C4-2B (cell line): Measurements from ENCODE around the gene TLN1.

ENCODE experiments used
- H3K27ac ChIP-seq: fragments of 450-650 bp; 2 replicates; pipeline ENCODE4 v1.5.1; 2017
- CTCF ChIP-seq: fragments of 450-650 bp; conservative IDR thresholded peaks from 2 replicates; pipeline ENCODE4 v1.5.1; 2017; ENCODE audit warnings: mild to moderate bottlenecking
- ZFX ChIP-seq: fragments of 450-650 bp; IDR thresholded peaks from 2 replicates; pipeline ENCODE4 v1.6.1; 2017

The TLN1 gene

DNA sequence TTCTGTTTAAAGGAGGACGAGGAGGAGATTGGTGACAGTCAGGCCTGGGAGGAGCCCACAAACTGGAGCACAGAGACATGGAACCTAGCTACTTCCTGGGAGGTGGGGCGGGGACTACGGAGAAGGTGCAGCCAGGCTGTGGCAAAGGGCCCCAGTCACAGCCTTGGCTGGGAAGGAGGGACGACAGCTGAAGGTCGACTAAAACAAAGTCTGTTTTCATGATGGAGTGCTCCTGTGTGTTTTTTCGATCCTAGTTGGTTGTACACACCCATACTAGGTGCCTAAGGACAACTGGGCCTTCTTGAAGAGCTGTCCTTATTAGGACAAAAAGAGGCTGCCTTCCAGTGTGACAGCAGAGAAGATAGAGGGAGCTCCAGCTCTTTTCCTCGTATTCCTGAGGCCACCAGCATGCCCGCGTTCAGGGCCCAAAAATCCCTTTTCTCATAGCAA, 71.0 kb downstream of the TLN1 start:
- TF ChIP-seq CTCF (no peak), ZFX (no peak)
- H3K27ac ChIP-seq = no peak overlapping the region

DNA sequence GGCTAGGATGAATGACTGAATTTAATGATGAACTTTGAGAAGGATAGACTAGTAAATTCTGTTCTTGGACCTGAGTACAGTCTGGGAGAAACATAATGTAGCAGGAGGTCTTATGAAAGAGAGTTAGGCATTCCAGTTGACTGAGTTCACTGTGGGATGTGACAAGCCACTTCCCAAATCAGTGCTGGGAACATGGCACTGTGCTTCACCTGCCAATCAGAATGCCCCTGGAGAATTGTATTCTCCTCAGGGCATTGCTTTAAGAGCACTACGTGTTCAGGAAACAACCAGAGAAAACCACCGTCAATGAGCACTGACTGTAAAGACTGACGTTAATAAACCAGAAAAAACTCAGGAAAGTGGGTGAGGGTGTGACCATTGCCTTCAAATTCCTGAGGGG, 72.7 kb downstream of the TLN1 start:
- H3K27ac ChIP-seq = no peak overlapping the region; the same call in 1 of the 2 replicates
- no peak for TF ChIP-seq ZFX
- no peak for TF ChIP-seq CTCF

DNA sequence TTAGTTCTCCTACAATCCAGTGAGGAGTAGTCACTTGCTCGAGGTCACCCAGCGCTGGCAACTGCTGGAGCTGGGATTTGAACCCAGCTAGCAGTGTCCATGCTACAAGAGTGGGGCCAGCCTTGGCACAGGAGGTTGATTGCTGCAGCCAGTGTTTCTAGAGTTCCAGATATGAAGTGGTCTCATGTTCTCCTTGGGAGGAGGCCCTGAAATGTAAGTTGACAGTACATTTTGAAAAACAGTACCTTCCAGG, 73.1 kb downstream of the TLN1 start:
- H3K27ac ChIP-seq = peak overlapping the region; percentile 80

GRCh38 chr9:35658137-35658967, 73.6 kb downstream of the TLN1 start, which contains the start of gene CCDC107:
Gene CCDC107, plus strand, starts transcription at chr9:35658292. Its CDS starts 88 bp downstream, at chr9:35658380.
- peak within 1 kb of the TSS; percentile 80 for H3K27ac ChIP-seq
- TF ChIP-seq CTCF (peak; percentile 70), ZFX (no peak)

More for the DNA sequence above, 73.1 kb downstream of the TLN1 start:
- TF ChIP-seq ZFX (no peak), CTCF (no peak)

- TF ChIP-seq ZFX (no peak), CTCF (no peak)
- H3K27ac ChIP-seq = peak within 1 kb of the TSS; percentile 80
Measured at GRCh38 chr9:35657546-35658136, 74.4 kb downstream of the TLN1 start, which contains the start of gene RMRP. Gene RMRP, minus strand, starts transcription at chr9:35658019.

DNA sequence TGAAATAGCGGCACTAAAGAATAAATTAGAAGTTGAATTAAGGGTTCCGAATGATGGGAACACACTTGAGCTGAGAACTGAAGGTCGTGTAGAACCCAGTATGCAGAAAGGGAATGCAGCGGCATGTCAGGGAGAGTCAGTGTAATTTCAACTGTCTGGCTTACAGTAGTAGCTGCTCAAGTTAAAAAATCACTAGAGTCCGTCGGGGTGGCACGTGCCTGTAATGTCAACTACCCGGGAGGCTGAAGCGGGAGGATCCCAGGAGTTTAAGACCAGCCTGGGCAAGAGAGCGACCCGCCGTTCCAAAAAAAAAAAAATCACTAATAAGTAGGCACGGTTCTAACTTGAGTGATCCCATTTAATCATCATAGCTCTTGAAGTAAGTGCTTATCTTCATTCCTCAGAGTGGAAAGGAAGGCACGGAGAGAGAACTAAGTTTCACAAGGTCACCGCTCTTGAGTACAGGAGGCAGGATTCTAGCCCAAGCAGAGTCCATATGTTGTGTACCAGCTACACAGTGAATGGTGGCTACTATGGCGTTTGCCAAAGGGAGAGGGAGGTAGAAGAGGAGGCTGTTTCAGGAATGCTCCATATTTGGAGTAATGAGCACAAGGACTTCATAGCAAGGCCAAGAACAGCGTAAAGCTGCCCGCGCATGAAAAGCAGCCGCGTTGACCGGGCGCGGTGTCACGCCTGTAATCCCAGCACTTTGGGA, 75.0 kb downstream of the TLN1 start:
- TF ChIP-seq CTCF (no peak), ZFX (no peak)
- H3K27ac ChIP-seq = peak overlapping the region; percentile 80

- H3K27ac ChIP-seq = no peak overlapping the region
- TF ChIP-seq ZFX (no peak), CTCF (no peak)
Measured at GRCh38 chr9:35656348-35656747, 75.6 kb downstream of the TLN1 start.
